Psoas muscle (tissue), 8 donors: ENCODE results near the gene VPS37C. TPM values are rescaled to one million over a fixed set of nuclear protein-coding genes. Genes with fewer than 3 reads are reported as not detected.
"Not testable (repeated sequence)": the region's sequence is repeated elsewhere in the genome, so short reads cannot be mapped to it uniquely, and the experiment has no call there.

Experiments used
- ATAC-seq, 4 donors: fragments of 200-7000 bp; cut with Tn5 transposase; one replicate each; pipeline ENCODE4 v1.9.1; 2020; ENCODE audit warnings: moderate library complexity in 3 of 4, mild to moderate bottlenecking in 2 of 4
- DNase-seq, 2 donors: peaks; one replicate each; pipeline ENCODE4 v3.0.0-alpha.2; 2020
- H3K27ac ChIP-seq: fragments of 200-600 bp; one replicate; pipeline ENCODE4 v1.8.0; 2022
- H3K27me3 ChIP-seq, 3 donors: fragments of 200-600 bp in 1 of 3; one replicate each; pipeline versions ENCODE4 v1.6.1 to v1.8.0; 2013 to 2022; ENCODE audit warnings: low read length in 2 of 3, mild to moderate bottlenecking in 2 of 3, moderate library complexity in 1 of 3; ENCODE audit not compliant: insufficient read depth in 3 of 3
- H3K36me3 ChIP-seq, 2 donors: fragments of 200-600 bp in 1 of 2; one replicate each; pipeline versions ENCODE4 v1.6.1 to v1.8.0; 2013 to 2022; ENCODE audit warnings: low read depth in 1 of 2, mild to moderate bottlenecking in 1 of 2, moderate library complexity in 1 of 2; ENCODE audit not compliant: insufficient read depth in 1 of 2
- H3K4me1 ChIP-seq: fragments of 200-600 bp; one replicate; pipeline ENCODE4 v1.8.0; 2022
- H3K4me3 ChIP-seq: fragments of 200-600 bp; one replicate; pipeline ENCODE4 v1.8.0; 2022; ENCODE audit warnings: mild to moderate bottlenecking
- H3K9me3 ChIP-seq: fragments of 200-600 bp; one replicate; pipeline ENCODE4 v1.8.0; 2022
- CTCF ChIP-seq: fragments of 200-600 bp; IDR thresholded peaks from one replicate; pipeline ENCODE4 v1.8.0; 2022; ENCODE audit warnings: antibody characterized with exemption
- WGBS, 3 donors: extraction: QIAGEN DNeasy Blood & Tissue Kit; methylation state at CpG; one replicate each; pipeline versions ENCODE4 v1.1.6 to v1.1.7; 2013; 5-methylcytosine and 5-hydroxymethylcytosine counted together
- intact Hi-C, 2 donors: fragments of 100-400 bp; cut with DNase I; formaldehyde crosslinking; loops; one replicate each; pipeline versions ENCODE4 v1.11.0 to v1.14.2; 2022
- polyA plus RNA-seq, 3 donors: library from polyadenylated mRNA; stranded (reverse); fragments of 200-250 nt; gene quantifications; one replicate each; pipeline ENCODE4 v1.2.3, GENCODE V29; 2013
- total RNA-seq, 4 donors: library from RNA; stranded (reverse); fragmentation: NEBNext Ultra II Directional in 2 of 4; extraction: Animal tissue kit (Norgen Biotek cat#: 25700) in 2 of 4; gene quantifications; one replicate each; pipeline versions ENCODE4 v1.2.1 to v1.2.4, GENCODE V29; 2021 to 2023
- donor health status: healthy with polysubstance abuse.
- donor health status: DM: no; HTN: no; CAD: no; lungs with moderate emphysema.
- donor health status: Bipolar disorder and iron deficiency.
- donor health status: healthy.
- donor health status: DM: yes; HTN: yes; CAD: no.
- donor health status: DM: no; HTN: no; CAD: no.
- donor health status: DM: no; HTN: no; CAD: no.
- donor health status: DM: yes; HTN: yes; CAD: no.

The VPS37C gene
- total and polyA plus RNA-seq, 7 donors: 16.9 to 39.8 (median 25.6) TPM

GRCh38 chr11:61098778-61099177, 62.4 kb downstream of the VPS37C start:
- Histone ChIP-seq H3K36me3 (no peaks in the 10 kb centered on the region), H3K9me3 (no peaks in the 10 kb centered on the region), H3K27me3 (no peaks in the 10 kb centered on the region), H3K4me3 (no peak overlapping the region), H3K4me1 (no peaks in the 10 kb centered on the region), H3K27ac (no peak overlapping the region)
- no peak for TF ChIP-seq CTCF
- DNase-seq (no peak), ATAC-seq (no peak)
- 70 to 74% (median 74%) methylated on average over 4 of the region's 4 CpGs for WGBS, 3 donors
- intact Hi-C loops: no loop called here

GRCh38 chr11:61098261-61098660, 63.0 kb downstream of the VPS37C start:
- ATAC-seq, H3K9me3 ChIP-seq, H3K4me3 ChIP-seq, H3K36me3 ChIP-seq, H3K27me3 ChIP-seq, H3K27ac ChIP-seq, H3K4me1 ChIP-seq, intact Hi-C loops, DNase-seq: not testable (repeated sequence)
- 68 to 73% (median 69%) methylated on average over 2 of the region's 2 CpGs for WGBS, 3 donors

GRCh38 chr11:61095021-61095420, 66.2 kb downstream of the VPS37C start:
- intact Hi-C loops: no loop called here
- TF ChIP-seq CTCF: no peak
- H3K27me3 ChIP-seq: no peaks in the 10 kb centered on the region
- H3K4me1 ChIP-seq: no peaks in the 10 kb centered on the region
- H3K36me3 ChIP-seq: no peaks in the 10 kb centered on the region
- no peak overlapping the region for H3K4me3 ChIP-seq
- DNase-seq (no peak), ATAC-seq (no peak)
- H3K9me3 ChIP-seq: no peaks in the 10 kb centered on the region
- WGBS, 3 donors: 74 to 82% (median 77%) methylated on average over 7 of the region's 7 CpGs
- H3K27ac ChIP-seq: no peak overlapping the region

- H3K4me1 ChIP-seq, H3K36me3 ChIP-seq, H3K9me3 ChIP-seq, intact Hi-C loops, H3K27me3 ChIP-seq, H3K4me3 ChIP-seq, DNase-seq, H3K27ac ChIP-seq, ATAC-seq: not testable (repeated sequence)
- 78 to 95% (median 91%) methylated on average over 7 of the region's 7 CpGs for WGBS, 3 donors
These were observed 67.1 kb downstream of the VPS37C start for GRCh38 chr11:61094167-61094566.

- TF ChIP-seq CTCF: no peak
- ATAC-seq (no peak), DNase-seq (no peak)
- Histone ChIP-seq H3K27me3 (no peaks in the 10 kb centered on the region), H3K36me3 (no peaks in the 10 kb centered on the region), H3K9me3 (no peaks in the 10 kb centered on the region), H3K4me3 (no peak overlapping the region), H3K27ac (no peak overlapping the region), H3K4me1 (no peaks in the 10 kb centered on the region)
- WGBS, 3 donors: 89 to 92% (median 91%) methylated on average over 13 of the region's 13 CpGs
- intact Hi-C loops: no loop called here
These were observed 68.1 kb downstream of the VPS37C start for GRCh38 chr11:61092908-61093763.
